HG02981 (cell line): ENCODE data around the gene EFNB2.

ENCODE experiments used
- ATAC-seq: cut with Tn5 transposase; IDR thresholded peaks from one replicate; pipeline ENCODE4 v1.9.1; 2021; ENCODE audit warnings: mild to moderate bottlenecking, moderate library complexity; ENCODE audit not compliant: unreplicated experiment

EFNB2 gene

GRCh38 chr13:106503730-106504453 is 31.6 kb downstream of the EFNB2 start:
- ATAC-seq, result no peak

GRCh38 chr13:106503272-106503671 is 32.2 kb downstream of the EFNB2 start:
- no peak for ATAC-seq

- ATAC-seq, result no peak
Measured at GRCh38 chr13:106500445-106500844, 35.0 kb downstream of the EFNB2 start.

GRCh38 chr13:106499896-106500295 is 35.6 kb downstream of the EFNB2 start:
- no peak for ATAC-seq

- no peak for ATAC-seq
Measured at GRCh38 chr13:106499113-106499512, 36.3 kb downstream of the EFNB2 start.

- ATAC-seq, result no peak
Measured at GRCh38 chr13:106498571-106498970, 36.9 kb downstream of the EFNB2 start.

- ATAC-seq, result no peak
Measured at GRCh38 chr13:106498158-106498557, 37.3 kb downstream of the EFNB2 start.

GRCh38 chr13:106497079-106497478 is 38.4 kb downstream of the EFNB2 start:
- no peak for ATAC-seq

- ATAC-seq, result no peak
Measured at GRCh38 chr13:106496072-106496997, 39.1 kb downstream of the EFNB2 start.

- ATAC-seq, result no peak
Measured at GRCh38 chr13:106494936-106495335, 40.5 kb downstream of the EFNB2 start.

GRCh38 chr13:106494506-106494905 is 41.0 kb downstream of the EFNB2 start:
- no peak for ATAC-seq

- peak; percentile 91 for ATAC-seq
Measured at GRCh38 chr13:106493533-106494220, 41.8 kb downstream of the EFNB2 start.

GRCh38 chr13:106492588-106493475 is 42.6 kb downstream of the EFNB2 start:
- no peak for ATAC-seq

- ATAC-seq, result no peak
Measured at GRCh38 chr13:106491928-106492587, 43.4 kb downstream of the EFNB2 start.

GRCh38 chr13:106491463-106491862 is 44.0 kb downstream of the EFNB2 start:
- ATAC-seq, result no peak

GRCh38 chr13:106490569-106491321 is 44.7 kb downstream of the EFNB2 start:
- peak; percentile 31 for ATAC-seq

GRCh38 chr13:106489849-106490568 is 45.5 kb downstream of the EFNB2 start:
- no peak for ATAC-seq

- ATAC-seq, result no peak
Measured at GRCh38 chr13:106488686-106489085, 46.8 kb downstream of the EFNB2 start.

- no peak for ATAC-seq
Measured at GRCh38 chr13:106488076-106488475, 47.4 kb downstream of the EFNB2 start.
